Ectodermal cell (in vitro differentiated cells): ENCODE results near the gene RBM47.

Source experiments
- H3K27ac ChIP-seq: 2 replicates; pipeline ENCODE4 v1.7.0; 2013; ENCODE audit warnings: mild to moderate bottlenecking, low read depth, low read length; ENCODE audit not compliant: insufficient read depth, poor library complexity, severe bottlenecking
- H3K27me3 ChIP-seq: 2 replicates; pipeline ENCODE4 v1.7.0; 2013; ENCODE audit warnings: mild to moderate bottlenecking, low read length; ENCODE audit not compliant: insufficient read depth, control insufficient read depth, poor library complexity, severe bottlenecking
- H3K36me3 ChIP-seq: one replicate; pipeline ENCODE4 v1.7.0; 2013; ENCODE audit warnings: low read length; ENCODE audit not compliant: control insufficient read depth, insufficient read depth
- H3K4me1 ChIP-seq: one replicate; pipeline ENCODE4 v1.7.0; 2013; ENCODE audit warnings: low read length; ENCODE audit not compliant: control insufficient read depth, insufficient read depth
- H3K4me3 ChIP-seq: 2 replicates; pipeline ENCODE4 v1.7.0; 2013; ENCODE audit warnings: low read depth, low read length, control low read depth; ENCODE audit not compliant: insufficient read depth
- H3K9me3 ChIP-seq: 2 replicates; pipeline ENCODE4 v1.7.0; 2013; ENCODE audit warnings: mild to moderate bottlenecking, low read length, moderate library complexity; ENCODE audit not compliant: control insufficient read depth
- WGBS, 2 experiments: methylation state at CpG; one replicate each; pipeline ENCODE4 v1.1.7; 2013; ENCODE audit warnings: missing lambda C conversion rate in 2 of 2; 5-methylcytosine and 5-hydroxymethylcytosine counted together

RBM47 gene

DNA sequence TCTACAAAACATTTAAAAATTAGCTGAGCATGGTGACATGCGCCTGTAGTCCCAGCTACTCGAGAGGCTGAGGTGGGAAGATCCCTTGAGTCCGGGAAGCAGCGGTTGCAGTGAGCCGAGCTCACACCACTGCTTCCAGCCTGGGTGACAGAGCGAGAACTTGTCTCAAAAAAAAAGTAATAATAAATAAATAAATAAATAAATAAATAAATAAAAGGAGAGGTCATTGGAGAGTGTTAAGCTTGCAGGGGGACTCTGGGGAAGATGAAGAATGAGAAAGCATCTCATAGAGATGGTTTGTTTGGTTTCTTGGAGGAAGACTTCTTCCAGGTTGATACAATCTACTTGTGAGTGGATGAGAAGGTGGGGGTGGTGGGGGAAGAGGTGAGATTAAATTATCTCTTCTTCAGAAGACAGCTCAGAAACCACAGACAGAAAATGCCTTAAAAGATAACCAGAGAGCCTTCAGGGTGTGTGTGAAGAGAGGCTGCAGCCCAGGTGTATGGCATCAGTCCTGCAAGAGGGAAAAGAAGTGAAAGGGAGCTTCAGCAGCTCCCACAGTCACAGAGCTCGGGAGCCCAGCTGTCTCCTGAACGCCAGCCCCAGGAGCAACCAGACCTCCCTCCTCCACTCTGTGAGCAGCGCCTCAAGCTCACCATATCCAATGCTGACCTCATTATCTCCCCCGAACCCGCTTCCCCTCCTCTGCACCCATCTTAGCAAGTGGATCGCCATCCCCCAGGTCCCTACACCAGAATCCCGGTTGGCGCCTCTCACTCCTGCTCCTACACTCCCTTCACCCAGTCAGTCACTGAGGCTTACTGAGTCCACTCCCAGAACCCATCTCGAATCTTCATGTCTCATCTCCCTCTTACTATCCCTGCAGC is 48.2 kb downstream of the RBM47 start:
- Histone ChIP-seq H3K9me3 (no peaks in the 10 kb centered on the region), H3K4me3 (no peak overlapping the region), H3K36me3 (no peaks in the 10 kb centered on the region), H3K27ac (no peak overlapping the region), H3K27me3 (no peaks in the 10 kb centered on the region), H3K4me1 (peaks cover 8% of the 10 kb centered on the region)
- WGBS, 2 experiments: 90% methylated on average over 14 of the region's 15 CpGs

DNA sequence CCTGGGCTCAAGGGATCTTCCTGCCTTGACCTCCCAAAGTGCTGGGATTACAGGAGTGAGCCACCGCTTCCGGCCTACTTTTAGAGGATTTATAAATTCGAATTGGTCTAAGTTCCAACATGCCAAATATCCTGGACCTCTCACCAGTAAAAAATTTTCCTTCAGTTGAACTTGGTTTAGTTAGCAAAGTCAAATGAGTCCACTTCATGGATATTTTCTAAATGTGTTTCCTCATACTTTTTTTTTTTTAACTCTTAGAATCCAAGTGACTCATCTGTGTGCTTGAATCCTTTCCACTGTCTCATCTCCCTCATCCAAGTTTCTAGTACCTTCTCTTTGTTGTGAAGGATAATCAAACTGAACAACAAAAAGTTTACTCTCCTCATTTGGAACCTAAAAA is 49.7 kb downstream of the RBM47 start:
- Histone ChIP-seq H3K36me3 (no peaks in the 10 kb centered on the region), H3K4me3 (no peak overlapping the region), H3K4me1 (peaks cover 8% of the 10 kb centered on the region), H3K27me3 (no peaks in the 10 kb centered on the region), H3K27ac (no peak overlapping the region), H3K9me3 (no peaks in the 10 kb centered on the region)
- WGBS, 2 experiments: 92 to 97% methylated on average over 3 of the region's 3 CpGs

DNA sequence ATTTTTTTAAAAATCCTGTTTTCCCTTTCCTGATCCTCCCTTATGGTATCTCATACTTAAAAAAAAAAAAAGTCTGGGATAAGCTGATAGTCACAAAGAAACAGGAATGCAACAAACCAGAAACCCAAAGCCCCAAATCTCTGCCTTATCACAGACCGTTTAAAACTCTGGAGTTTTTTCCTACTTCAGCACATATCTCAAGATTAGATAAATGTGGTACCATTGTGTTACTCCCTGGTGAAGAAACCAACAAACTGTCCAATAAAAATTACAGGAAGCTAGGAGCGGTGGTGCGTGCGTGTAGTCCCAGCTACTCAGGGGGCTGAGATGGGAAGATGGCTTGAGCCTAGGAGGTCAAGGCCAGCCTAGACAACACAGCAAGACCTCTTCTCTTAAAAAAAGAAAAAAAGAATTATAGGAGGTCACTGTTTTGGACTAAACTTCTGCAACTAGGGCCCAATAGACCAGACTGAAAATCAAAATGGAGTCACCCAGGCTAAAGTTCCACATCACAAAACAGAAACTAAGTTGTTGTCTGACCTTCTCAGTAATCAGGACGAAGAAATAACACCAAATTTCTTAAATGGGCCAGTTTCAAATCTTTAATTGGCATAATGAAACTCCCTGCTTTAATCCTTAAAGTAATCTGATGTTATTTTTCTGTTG is 51.9 kb downstream of the RBM47 start:
- Histone ChIP-seq H3K27ac (no peak overlapping the region), H3K36me3 (no peaks in the 10 kb centered on the region), H3K9me3 (no peaks in the 10 kb centered on the region), H3K4me3 (no peak overlapping the region), H3K27me3 (no peaks in the 10 kb centered on the region), H3K4me1 (peaks cover 8% of the 10 kb centered on the region)
- WGBS, 2 experiments: 82 to 86% methylated on average over 5 of the region's 5 CpGs

DNA sequence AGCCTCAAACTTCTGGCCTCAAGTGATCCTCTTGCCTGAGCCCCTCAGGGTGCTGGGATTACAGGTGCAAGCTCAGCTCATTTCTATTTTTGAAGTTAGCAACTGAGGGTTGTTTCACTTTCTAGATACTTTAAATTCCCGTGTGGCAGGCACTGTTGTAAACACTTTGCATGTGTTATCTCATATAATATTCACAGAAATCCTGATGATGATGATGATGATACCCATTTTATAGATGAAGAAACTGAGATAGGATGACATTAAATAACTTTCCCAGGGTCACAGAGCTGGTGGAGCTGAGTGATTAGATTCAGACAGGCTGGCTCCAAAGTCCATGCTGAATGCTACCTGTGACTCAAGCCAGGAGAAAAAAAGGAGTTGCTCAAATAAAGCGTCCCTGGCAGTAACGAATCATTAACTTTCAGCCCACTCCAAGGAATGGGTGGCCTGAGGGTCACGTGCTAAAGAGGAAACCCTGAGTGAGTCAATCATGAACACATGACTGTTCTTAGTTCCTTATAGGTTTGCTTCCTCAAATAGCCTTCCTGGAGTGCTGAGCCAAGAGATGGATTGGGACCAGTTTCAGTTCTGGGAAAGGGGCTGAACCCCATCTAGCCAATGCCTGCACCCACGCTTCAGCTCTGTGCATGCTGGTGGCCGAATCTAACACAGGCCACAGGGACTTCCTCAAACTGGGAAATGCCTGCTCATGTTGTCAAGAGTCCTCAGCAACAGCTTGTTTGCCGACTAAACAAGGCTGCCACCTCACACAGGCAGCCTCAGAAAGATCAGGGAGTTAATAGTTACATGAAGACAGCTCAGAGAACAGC is 52.8 kb downstream of the RBM47 start:
- Histone ChIP-seq H3K27me3 (no peaks in the 10 kb centered on the region), H3K4me3 (no peak overlapping the region), H3K4me1 (peaks cover 8% of the 10 kb centered on the region), H3K9me3 (no peaks in the 10 kb centered on the region), H3K27ac (peak overlapping the region; percentile 50), H3K36me3 (no peaks in the 10 kb centered on the region)
- 77 to 83% methylated on average over 6 to 7 of the region's 7 CpGs for WGBS, 2 experiments

DNA sequence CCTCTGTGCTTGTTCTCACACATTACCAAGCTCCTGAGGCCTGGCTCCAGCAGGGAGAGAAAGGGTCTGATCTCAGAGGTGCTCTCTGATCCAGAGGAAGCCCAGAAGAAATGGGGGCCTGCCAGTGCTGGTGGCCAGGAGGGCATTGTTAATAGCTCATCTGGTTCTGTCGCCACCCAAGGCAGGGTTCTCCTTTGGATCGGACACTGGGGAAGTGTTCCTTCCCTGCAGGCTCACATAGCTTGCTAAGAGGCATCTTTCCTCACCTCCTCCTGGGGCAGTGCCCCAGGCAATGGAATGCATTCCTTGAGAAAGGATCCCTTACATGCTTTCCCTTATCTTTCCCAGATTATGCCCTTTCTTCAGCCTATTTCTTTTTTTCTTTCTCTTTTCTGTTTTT is 53.8 kb downstream of the RBM47 start:
- no peak overlapping the region for H3K4me3 ChIP-seq
- H3K27ac ChIP-seq: no peak overlapping the region
- H3K36me3 ChIP-seq: no peaks in the 10 kb centered on the region
- H3K9me3 ChIP-seq: no peaks in the 10 kb centered on the region
- peaks cover 8% of the 10 kb centered on the region for H3K4me1 ChIP-seq
- WGBS, 2 experiments: 81% methylated on average over 2 of the region's 2 CpGs
- no peaks in the 10 kb centered on the region for H3K27me3 ChIP-seq

DNA sequence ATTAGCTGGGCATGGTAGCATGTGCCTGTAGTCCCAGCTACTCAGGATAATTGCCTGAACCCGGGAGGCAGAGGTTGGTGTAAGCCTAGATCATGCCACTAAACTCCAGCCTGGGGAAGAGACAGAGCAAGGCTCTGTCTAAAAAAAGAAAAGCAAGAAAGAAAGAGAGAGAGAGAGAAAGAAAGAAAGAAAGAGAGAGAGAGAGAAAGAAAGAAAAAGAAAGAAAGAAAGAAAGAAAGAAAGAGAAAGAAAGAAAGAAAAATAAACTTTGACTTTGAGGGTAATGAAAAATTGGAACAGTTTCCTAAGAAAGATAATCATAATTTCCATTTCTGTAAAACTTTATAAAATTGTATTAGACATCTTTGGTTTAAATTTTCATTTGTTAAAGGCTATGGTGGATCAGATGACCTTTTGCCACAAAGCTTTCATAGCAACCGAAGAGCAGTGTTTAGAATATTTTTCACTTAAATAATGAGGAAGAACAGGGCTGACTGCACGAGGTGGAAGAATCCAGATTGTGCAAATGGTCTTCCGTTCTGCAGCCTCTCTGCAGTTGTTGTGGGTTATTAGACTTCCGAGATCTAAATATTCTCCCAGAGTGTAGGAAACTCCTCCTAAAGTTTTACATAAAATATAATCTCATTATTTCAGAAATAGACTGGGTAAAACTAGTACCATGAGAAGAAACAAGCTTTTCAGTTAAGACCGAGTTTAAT is 55.9 kb downstream of the RBM47 start:
- H3K27me3 ChIP-seq: no peaks in the 10 kb centered on the region
- no peaks in the 10 kb centered on the region for H3K9me3 ChIP-seq
- WGBS, 2 experiments: 96 to 99% methylated on average over 5 to 6 of the region's 6 CpGs
- peaks cover 8% of the 10 kb centered on the region for H3K4me1 ChIP-seq
- H3K36me3 ChIP-seq: no peaks in the 10 kb centered on the region
- H3K27ac ChIP-seq: no peak overlapping the region
- no peak overlapping the region for H3K4me3 ChIP-seq

DNA sequence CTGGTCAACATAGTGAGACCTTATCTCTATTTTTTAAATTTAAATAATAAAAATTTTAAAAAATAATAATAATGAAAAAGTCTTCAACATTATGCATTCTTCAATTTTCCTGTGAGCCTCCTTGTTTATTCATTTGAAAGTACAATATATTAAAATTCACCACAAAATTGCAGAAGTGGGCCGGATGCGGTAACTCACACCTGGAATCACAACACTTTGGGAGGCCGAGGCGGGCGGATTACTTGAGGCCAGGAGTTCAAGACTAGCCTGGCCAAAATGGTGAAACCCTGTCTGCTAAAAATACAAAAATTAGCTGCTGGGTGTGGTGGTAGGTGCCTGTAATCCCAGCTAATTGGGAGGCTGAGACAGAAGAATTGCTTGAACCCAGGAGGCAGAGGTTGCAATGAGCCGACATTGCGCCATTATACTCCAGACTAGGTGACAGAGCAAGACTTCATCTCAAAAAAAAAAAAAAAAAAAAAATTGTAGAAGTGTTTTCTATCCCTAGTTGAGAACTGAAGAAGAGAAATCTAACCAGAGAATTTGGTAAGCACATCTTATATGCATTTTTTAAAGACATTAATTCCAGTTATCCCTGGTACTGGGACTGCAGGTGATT is 56.9 kb downstream of the RBM47 start:
- no peaks in the 10 kb centered on the region for H3K27me3 ChIP-seq
- H3K36me3 ChIP-seq: no peaks in the 10 kb centered on the region
- H3K27ac ChIP-seq: no peak overlapping the region
- 92 to 96% methylated on average over 6 to 7 of the region's 7 CpGs for WGBS, 2 experiments
- peaks cover 8% of the 10 kb centered on the region for H3K4me1 ChIP-seq
- no peak overlapping the region for H3K4me3 ChIP-seq
- no peaks in the 10 kb centered on the region for H3K9me3 ChIP-seq

DNA sequence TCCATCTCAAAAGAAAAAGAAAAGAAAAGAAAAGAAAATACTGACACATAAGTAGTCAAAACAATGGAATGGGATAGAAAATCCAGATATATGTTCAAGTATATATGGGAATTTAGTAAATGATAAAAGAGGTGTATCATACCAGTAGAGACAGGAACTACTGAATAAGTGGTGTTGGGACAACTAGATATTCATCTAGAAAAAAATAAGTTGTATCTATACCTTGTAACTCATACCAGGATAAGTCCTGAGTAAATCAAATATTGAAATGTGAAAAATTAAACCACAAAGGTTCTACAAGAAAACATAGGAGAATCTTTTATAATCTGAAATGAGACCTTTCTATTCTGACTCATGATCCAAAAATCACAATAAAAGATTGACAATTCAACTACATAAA is 58.5 kb downstream of the RBM47 start:
- H3K4me1 ChIP-seq: no peaks in the 10 kb centered on the region
- H3K4me3 ChIP-seq: no peak overlapping the region
- H3K36me3 ChIP-seq: no peaks in the 10 kb centered on the region
- no peaks in the 10 kb centered on the region for H3K9me3 ChIP-seq
- H3K27me3 ChIP-seq: no peaks in the 10 kb centered on the region
- no peak overlapping the region for H3K27ac ChIP-seq

DNA sequence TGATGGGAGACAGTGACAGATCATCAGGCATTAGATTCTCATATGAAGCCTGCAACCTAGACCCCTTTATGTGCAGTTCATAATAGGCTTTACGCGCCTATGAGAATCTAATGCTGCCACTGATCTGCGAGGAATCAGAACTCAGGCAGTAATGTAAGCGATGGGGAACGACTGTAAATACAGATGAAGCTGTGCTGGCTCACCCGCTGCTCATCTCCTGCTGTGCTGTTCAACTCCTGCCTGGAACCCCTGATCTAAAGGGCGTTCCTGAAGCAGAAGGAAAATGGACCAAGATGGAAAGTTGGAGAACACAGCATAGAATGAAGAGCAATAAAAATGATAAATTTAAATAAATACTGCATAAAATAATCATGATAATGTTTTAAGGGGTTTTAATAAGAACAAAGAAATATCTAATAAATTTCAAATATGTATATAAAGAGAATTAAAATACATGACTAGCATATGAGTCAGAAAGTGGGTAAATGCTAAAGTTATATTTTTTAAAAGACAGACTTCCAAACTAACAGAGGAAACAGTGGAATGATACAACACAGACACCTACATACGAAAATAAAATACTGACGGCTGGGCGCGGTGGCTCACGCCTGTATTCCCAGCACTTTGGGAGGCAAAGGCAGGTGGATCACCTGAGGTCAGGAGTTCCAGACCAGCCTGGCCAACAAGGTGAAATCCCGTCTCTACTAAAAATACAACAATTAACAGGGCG is 59.2 kb downstream of the RBM47 start:
- Histone ChIP-seq H3K4me1 (no peaks in the 10 kb centered on the region), H3K27me3 (no peaks in the 10 kb centered on the region), H3K9me3 (no peaks in the 10 kb centered on the region), H3K36me3 (no peaks in the 10 kb centered on the region), H3K27ac (no peak overlapping the region), H3K4me3 (no peak overlapping the region)
- 92 to 94% methylated on average over 14 of the region's 14 CpGs for WGBS, 2 experiments
